Neural cell (in vitro differentiated cells): ENCODE measurements around the gene CYB5R2. TPM values are rescaled to one million over a fixed set of nuclear protein-coding genes. Genes with fewer than 3 reads are reported as not detected.

Source experiments
- H2AFZ ChIP-seq: fragments of 200-600, 300-800 bp; sonication (generic), shearing (Covaris generic); 2 replicates; pipeline ENCODE4 v1.6.0; 2014; ENCODE audit warnings: low read depth, mild to moderate bottlenecking, antibody characterized with exemption, low read length, moderate library complexity
- H3F3A ChIP-seq: fragments of 200-600 bp; shearing (Covaris generic); 2 replicates; pipeline ENCODE4 v1.6.1; 2016; ENCODE audit warnings: mild to moderate bottlenecking, moderate library complexity, mixed read lengths, antibody characterized with exemption, low read length; ENCODE audit not compliant: insufficient read depth, poor library complexity, severe bottlenecking
- H3K27ac ChIP-seq: fragments of 200-600, 300-800 bp; sonication (generic), shearing (Covaris generic); 2 replicates; pipeline ENCODE4 v1.5.1; 2014; ENCODE audit warnings: mild to moderate bottlenecking, low read length, moderate library complexity
- H3K27me3 ChIP-seq: fragments of 300-800, 200-600 bp; sonication (generic), shearing (Covaris generic); 2 replicates; pipeline ENCODE4 v1.6.0; 2014; ENCODE audit warnings: mild to moderate bottlenecking, low read depth, low read length, moderate library complexity; ENCODE audit not compliant: insufficient read depth
- H3K36me3 ChIP-seq: fragments of 300-800, 200-600 bp; sonication (generic), shearing (Covaris generic); 2 replicates; pipeline ENCODE4 v1.5.1; 2014; ENCODE audit warnings: mild to moderate bottlenecking, antibody characterized with exemption, low read length, moderate library complexity; ENCODE audit not compliant: insufficient read depth
- H3K4me2 ChIP-seq: fragments of 300-800, 200-600 bp; sonication (generic), shearing (Covaris generic); 2 replicates; pipeline ENCODE4 v1.6.0; 2014; ENCODE audit warnings: mild to moderate bottlenecking, low read length
- H3K4me3 ChIP-seq: fragments of 300-800, 200-600 bp; sonication (generic), shearing (Covaris generic); 2 replicates; pipeline ENCODE4 v1.5.1; 2014; ENCODE audit warnings: mild to moderate bottlenecking, low read length, moderate library complexity
- H3K79me2 ChIP-seq: fragments of 200-600 bp; shearing (Covaris generic); replicated peaks from 2 replicates; pipeline ENCODE4 v1.6.0; 2014; ENCODE audit warnings: mild to moderate bottlenecking, low read length, moderate library complexity; ENCODE audit not compliant: insufficient read depth
- H3K9ac ChIP-seq: fragments of 300-800, 200-600 bp; sonication (generic), shearing (Covaris generic); 2 replicates; pipeline ENCODE4 v1.6.1; 2016; ENCODE audit warnings: mild to moderate bottlenecking, low read length, mixed read lengths
- H3K9me2 ChIP-seq: fragments of 200-600 bp; shearing (Covaris generic); 2 replicates; pipeline ENCODE4 v1.6.1; 2016; ENCODE audit warnings: mild to moderate bottlenecking, low read length, mixed read lengths; ENCODE audit not compliant: insufficient read depth
- H3K9me3 ChIP-seq: fragments of 200-600, 300-800 bp; sonication (generic), shearing (Covaris generic); 2 replicates; pipeline ENCODE4 v1.6.1; 2016; ENCODE audit warnings: mild to moderate bottlenecking, mixed run types, low read length, moderate library complexity, mixed read lengths
- H4K20me1 ChIP-seq: fragments of 200-600 bp; shearing (Covaris generic); 2 replicates; pipeline ENCODE4 v1.6.1; 2016; ENCODE audit warnings: mild to moderate bottlenecking, mixed run types; ENCODE audit not compliant: insufficient read depth
- CTCF ChIP-seq: fragments of 450-650 bp; IDR thresholded peaks from 2 replicates; pipeline ENCODE4 v1.5.1; 2014; ENCODE audit warnings: antibody characterized with exemption, mild to moderate bottlenecking, moderate library complexity; ENCODE audit not compliant: poor library complexity, severe bottlenecking
- EP300 ChIP-seq: fragments of 450-650 bp; conservative IDR thresholded peaks from 2 replicates; pipeline ENCODE4 v1.6.1; 2014; ENCODE audit warnings: antibody characterized with exemption, mild to moderate bottlenecking, moderate library complexity; ENCODE audit not compliant: poor library complexity, severe bottlenecking
- EZH2 ChIP-seq: fragments of 200-600, 300-800 bp; shearing (Covaris generic), sonication (generic); IDR thresholded peaks from 2 replicates; pipeline ENCODE4 v1.6.1; 2014; ENCODE audit warnings: antibody characterized with exemption, low read length, borderline replicate concordance, mild to moderate bottlenecking; ENCODE audit not compliant: insufficient read depth, poor library complexity, severe bottlenecking
- MXI1 ChIP-seq: fragments of 450-650 bp; conservative IDR thresholded peaks from 2 replicates; pipeline ENCODE4 v1.6.1; 2014; ENCODE audit warnings: antibody characterized with exemption, mild to moderate bottlenecking; ENCODE audit not compliant: poor library complexity, severe bottlenecking
- POLR2AphosphoS5 ChIP-seq: IDR thresholded peaks from 2 replicates; pipeline ENCODE4 v1.6.1; 2012
- RAD21 ChIP-seq: fragments of 450-650 bp; conservative IDR thresholded peaks from 2 replicates; pipeline ENCODE4 v1.6.1; 2014; ENCODE audit warnings: antibody characterized with exemption, mild to moderate bottlenecking, moderate library complexity
- REST ChIP-seq: IDR thresholded peaks from 2 replicates; pipeline ENCODE4 v1.6.1; 2012; ENCODE audit warnings: borderline replicate concordance
- SMC3 ChIP-seq: fragments of 450-650 bp; conservative IDR thresholded peaks from 2 replicates; pipeline ENCODE4 v1.6.1; 2014; ENCODE audit warnings: antibody characterized with exemption, mild to moderate bottlenecking, moderate library complexity; ENCODE audit not compliant: poor library complexity
- TAF1 ChIP-seq: IDR thresholded peaks from 2 replicates; pipeline ENCODE4 v1.6.1; 2012; ENCODE audit warnings: low read depth
- polyA plus RNA-seq: library from polyadenylated mRNA; depleted of rRNA; stranded (reverse); fragments of >200 nt; gene quantifications from 2 replicates; pipeline ENCODE4 v1.2.3, GENCODE V29; 2014

Gene CYB5R2
- polyA plus RNA-seq, 1 donor from 2014 or later: not detected

GRCh38 chr11:7696424-7696823, 23.1 kb upstream of the CYB5R2 start:
- Histone ChIP-seq H3K4me3 (no peak overlapping the region), H2AFZ (no peak overlapping the region), H3K9me3 (no peaks in the 10 kb centered on the region), H3K4me2 (no peak overlapping the region), H4K20me1 (no peaks in the 10 kb centered on the region), H3F3A (no peaks in the 10 kb centered on the region), H3K9ac (no peak overlapping the region), H3K27me3 (no peaks in the 10 kb centered on the region), H3K36me3 (no peaks in the 10 kb centered on the region), H3K79me2 (no peaks in the 10 kb centered on the region), H3K9me2 (no peaks in the 10 kb centered on the region), H3K27ac (no peak overlapping the region)
- no peak for TF ChIP-seq TAF1
- TF ChIP-seq POLR2AphosphoS5: no peak
- no peak for TF ChIP-seq MXI1
- TF ChIP-seq RAD21: no peak
- no peak for TF ChIP-seq EP300
- TF ChIP-seq EZH2: no peak
- no peak for TF ChIP-seq REST
- TF ChIP-seq CTCF: no peak
- no peak for TF ChIP-seq SMC3

- Histone ChIP-seq H3K36me3 (no peaks in the 10 kb centered on the region), H3K9me2 (no peaks in the 10 kb centered on the region), H3K4me2 (no peak overlapping the region), H3K79me2 (no peaks in the 10 kb centered on the region), H3K9me3 (no peaks in the 10 kb centered on the region), H3K27me3 (no peaks in the 10 kb centered on the region), H3K4me3 (no peak overlapping the region), H3K27ac (no peak overlapping the region), H3K9ac (no peak overlapping the region), H4K20me1 (no peaks in the 10 kb centered on the region), H3F3A (no peaks in the 10 kb centered on the region), H2AFZ (no peak overlapping the region)
- TF ChIP-seq REST (no peak), CTCF (no peak), RAD21 (no peak), SMC3 (no peak), MXI1 (no peak), EP300 (no peak), TAF1 (no peak), POLR2AphosphoS5 (no peak), EZH2 (no peak)
Measured at GRCh38 chr11:7694235-7694634, 20.9 kb upstream of the CYB5R2 start.
